HUES48 (cell line): Measurements from ENCODE around the gene GNAS-AS1.

Experiments used
- H3K27ac ChIP-seq: one replicate; pipeline ENCODE4 v1.7.0; 2013; ENCODE audit warnings: low read depth, low read length, inconsistent platforms
- H3K27me3 ChIP-seq: 2 replicates; pipeline ENCODE4 v1.6.1; 2013; ENCODE audit warnings: mild to moderate bottlenecking, low read length; ENCODE audit not compliant: control insufficient read depth, insufficient read depth
- H3K36me3 ChIP-seq: 2 replicates; pipeline ENCODE4 v1.6.1; 2013; ENCODE audit warnings: low read length; ENCODE audit not compliant: control insufficient read depth, insufficient read depth
- H3K4me1 ChIP-seq: 2 replicates; pipeline ENCODE4 v1.6.1; 2013; ENCODE audit warnings: mild to moderate bottlenecking, low read length; ENCODE audit not compliant: control insufficient read depth, insufficient read depth
- H3K4me3 ChIP-seq: 2 replicates; pipeline ENCODE4 v1.5.1; 2013; ENCODE audit warnings: mild to moderate bottlenecking, low read depth, low read length
- H3K9ac ChIP-seq: 2 replicates; pipeline ENCODE4 v1.6.1; 2013; ENCODE audit warnings: mild to moderate bottlenecking, low read depth, low read length, moderate library complexity
- H3K9me3 ChIP-seq: 2 replicates; pipeline ENCODE4 v1.6.1; 2013; ENCODE audit warnings: low read length; ENCODE audit not compliant: control insufficient read depth, insufficient read depth

The GNAS-AS1 gene

DNA sequence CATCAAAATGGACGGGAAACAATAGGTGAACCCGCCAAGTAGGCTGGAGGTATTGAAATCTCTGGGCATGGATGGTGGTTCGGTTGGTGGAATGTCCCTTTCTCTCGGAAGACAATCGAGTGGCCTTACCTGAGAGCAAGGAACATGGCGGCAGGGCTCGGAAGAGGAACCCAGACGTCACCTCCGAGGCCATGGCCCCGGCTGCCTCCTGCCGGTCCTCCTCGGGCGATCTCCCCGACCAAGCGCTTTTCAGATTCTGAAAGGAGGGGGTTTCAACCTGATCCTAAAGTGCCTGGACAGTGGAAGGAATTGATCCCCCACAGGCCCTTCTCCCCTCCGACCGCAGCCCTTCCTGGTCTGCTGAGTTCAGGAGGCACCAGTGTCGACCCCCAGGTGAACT, 47.2 kb downstream of the GNAS-AS1 start:
- Histone ChIP-seq H3K9me3 (no peaks in the 10 kb centered on the region), H3K4me3 (no peak overlapping the region), H3K27me3 (no peaks in the 10 kb centered on the region; the same call in 1 of the 2 replicates), H3K9ac (no peak overlapping the region), H3K4me1 (peaks cover 26% of the 10 kb centered on the region), H3K36me3 (no peaks in the 10 kb centered on the region), H3K27ac (no peak overlapping the region)

DNA sequence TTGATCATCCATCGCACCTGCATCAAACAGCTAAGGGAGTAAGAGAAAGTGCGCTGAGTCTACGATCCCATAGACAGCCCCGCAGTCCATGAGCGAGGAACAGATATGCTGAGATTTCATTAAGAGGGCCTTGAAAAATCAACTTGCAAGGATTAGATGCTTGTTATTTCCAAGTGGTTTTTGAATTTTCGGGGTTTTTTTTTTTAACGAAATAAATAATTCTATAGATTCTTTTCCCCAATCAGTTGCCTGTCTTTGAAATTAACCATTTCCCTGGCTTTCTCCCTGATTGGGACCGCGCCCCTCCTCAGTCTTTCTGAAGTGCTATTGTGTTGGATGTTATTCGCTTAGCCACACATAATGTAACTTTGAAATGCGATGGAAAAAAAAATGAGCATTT, 48.6 kb downstream of the GNAS-AS1 start:
- H3K9me3 ChIP-seq, result no peaks in the 10 kb centered on the region
- H3K27ac ChIP-seq, result no peak overlapping the region
- no peak overlapping the region for H3K9ac ChIP-seq
- no peak overlapping the region for H3K4me3 ChIP-seq
- H3K4me1 ChIP-seq, result peaks cover 26% of the 10 kb centered on the region
- H3K36me3 ChIP-seq, result no peaks in the 10 kb centered on the region
- H3K27me3 ChIP-seq, result no peaks in the 10 kb centered on the region; the same call in 1 of the 2 replicates

DNA sequence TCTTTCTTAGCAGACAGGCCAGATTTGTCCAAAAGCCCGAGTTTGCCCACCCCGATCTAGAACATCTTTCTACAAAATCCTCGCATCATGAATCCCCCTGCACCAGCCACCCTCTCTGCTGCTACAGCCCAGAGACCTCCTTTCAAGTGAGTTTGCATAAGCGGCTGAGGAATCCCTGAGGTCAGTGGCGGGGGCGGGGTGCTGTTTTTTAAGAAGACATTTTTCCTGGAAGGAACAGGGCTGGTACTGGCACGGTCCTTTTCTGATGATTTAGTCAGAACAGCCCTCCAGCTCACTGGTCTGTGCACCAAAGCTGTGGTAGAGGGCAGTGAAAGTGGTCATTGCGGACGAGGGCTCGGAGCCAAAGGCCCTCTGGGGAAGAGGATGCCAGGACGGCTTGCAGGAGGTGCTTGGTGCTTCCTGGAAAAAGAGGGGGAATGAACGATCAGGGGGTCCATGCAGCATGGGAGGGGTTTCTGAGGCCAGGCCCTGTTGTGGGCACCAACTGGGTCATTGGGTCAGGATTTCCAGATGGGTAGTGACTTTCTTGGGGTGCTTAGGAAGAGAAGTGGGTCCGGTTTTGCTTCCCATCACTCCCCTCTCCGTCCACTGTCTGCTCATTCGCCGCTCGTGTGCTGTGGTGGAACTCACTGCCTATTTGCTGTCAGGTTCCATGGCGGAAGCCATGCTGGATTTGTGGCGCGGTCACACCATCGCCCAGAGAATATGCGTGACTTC, 50.4 kb downstream of the GNAS-AS1 start:
- H3K4me3 ChIP-seq, result no peak overlapping the region; the same call in 1 of the 2 replicates
- H3K27me3 ChIP-seq, result no peaks in the 10 kb centered on the region; the same call in 1 of the 2 replicates
- peak overlapping the region; percentile 34 for H3K27ac ChIP-seq
- no peaks in the 10 kb centered on the region for H3K36me3 ChIP-seq
- H3K4me1 ChIP-seq, result peaks cover 26% of the 10 kb centered on the region
- no peaks in the 10 kb centered on the region for H3K9me3 ChIP-seq
- no peak overlapping the region for H3K9ac ChIP-seq

DNA sequence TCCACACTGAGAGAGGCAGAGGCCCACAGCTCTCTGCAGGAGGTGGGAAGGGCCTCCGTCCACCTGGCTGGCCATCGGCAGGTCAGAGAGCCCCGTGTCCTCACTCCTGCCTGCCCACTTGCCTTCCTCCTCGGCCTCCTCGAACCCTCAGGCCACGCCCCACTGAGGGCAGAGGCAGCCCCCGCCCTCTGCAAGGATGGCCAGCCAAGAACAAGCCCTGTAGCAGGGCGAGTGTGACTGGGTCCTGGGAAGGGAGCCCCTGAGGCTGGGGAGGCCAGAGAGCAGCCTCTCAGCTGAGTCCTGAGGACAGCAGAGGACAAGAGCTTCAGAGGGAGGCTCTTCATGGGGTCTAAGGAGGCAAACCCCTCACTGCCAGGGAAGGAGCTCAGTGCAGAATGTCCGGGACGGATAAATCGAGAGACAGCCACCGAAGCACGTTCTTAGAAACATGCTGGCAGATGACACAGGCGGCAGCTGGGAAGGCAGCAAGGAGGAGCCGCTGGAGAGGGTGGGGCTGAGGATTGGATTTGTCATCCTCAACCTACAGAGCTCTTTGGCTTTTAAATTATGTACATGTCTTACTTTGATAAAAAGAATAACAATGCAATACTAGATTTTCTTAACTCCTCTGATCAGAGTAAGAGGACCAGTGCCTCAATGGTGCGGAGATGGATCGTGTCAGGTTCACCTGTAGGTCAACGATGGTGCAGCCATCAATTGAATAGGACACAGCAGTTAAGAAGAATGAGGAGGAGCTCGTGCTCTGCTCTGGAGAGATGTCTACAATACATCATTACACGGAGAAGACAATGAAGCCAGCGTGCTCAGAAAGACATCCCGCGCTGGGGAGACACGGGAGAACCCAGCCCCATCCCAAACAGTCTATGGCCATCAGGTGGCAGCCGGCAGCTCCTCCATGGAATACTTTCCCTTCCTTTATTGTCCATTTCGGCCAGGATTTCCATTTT, 53.0 kb downstream of the GNAS-AS1 start:
- Histone ChIP-seq H3K9me3 (no peaks in the 10 kb centered on the region), H3K27me3 (no peaks in the 10 kb centered on the region), H3K4me3 (no peak overlapping the region), H3K36me3 (no peaks in the 10 kb centered on the region), H3K27ac (no peak overlapping the region), H3K4me1 (peaks cover 18% of the 10 kb centered on the region), H3K9ac (no peak overlapping the region)

DNA sequence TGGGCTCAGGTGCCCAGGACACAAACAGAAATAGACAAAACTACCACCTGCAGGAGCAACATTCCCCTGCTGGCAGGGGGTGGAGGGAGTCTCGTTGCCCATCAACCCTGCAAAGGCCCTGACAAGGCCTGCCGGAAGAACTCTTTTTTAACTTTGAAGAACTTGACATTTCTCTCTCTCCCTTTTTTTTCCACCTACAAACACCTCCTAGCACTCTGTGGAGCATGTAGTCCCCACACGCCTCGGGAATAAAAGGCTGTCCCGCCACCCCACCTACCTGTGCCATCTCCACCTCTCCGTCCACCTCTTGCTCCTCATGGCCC, 54.8 kb downstream of the GNAS-AS1 start:
- Histone ChIP-seq H3K9me3 (no peaks in the 10 kb centered on the region), H3K9ac (no peak overlapping the region), H3K4me3 (no peak overlapping the region), H3K4me1 (peaks cover 8% of the 10 kb centered on the region), H3K27ac (no peak overlapping the region), H3K36me3 (no peaks in the 10 kb centered on the region), H3K27me3 (no peaks in the 10 kb centered on the region)

DNA sequence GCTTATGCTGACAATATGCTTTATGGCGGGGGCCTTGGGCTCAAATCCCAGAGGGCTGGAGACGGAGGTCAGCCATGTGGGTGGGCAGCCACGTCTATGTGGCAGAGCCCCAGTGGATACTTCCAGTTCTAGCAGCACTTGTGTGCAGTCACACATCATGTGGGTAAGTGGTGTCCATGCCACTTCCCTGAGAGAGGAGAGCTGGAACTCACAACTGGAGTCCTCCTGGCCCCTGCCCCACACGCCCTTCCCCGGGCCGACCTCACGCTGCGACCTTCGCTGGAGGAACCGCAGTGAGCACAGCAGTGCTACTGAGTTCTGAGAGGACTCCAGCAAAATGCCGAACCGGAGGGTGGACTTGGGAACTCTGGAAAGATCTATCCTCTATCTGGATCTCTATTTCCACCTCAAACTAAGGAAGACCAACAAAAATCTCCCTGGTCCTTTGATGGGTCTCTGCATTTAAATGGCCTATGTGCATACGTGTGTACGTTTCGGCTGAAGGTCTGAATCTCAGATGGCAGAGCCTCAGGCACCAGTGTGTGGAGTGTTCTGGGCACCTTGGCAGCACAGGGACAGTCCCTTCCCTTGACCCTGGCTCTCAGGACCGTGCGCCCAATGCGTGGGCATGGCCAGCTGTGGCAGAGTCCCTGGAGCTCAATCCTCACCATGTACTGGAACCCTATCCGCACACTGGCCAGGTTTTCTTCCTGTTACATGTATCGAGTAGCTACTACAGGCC, 55.4 kb downstream of the GNAS-AS1 start:
- Histone ChIP-seq H3K27ac (no peak overlapping the region), H3K9me3 (no peaks in the 10 kb centered on the region), H3K36me3 (no peaks in the 10 kb centered on the region), H3K4me1 (peaks cover 11% of the 10 kb centered on the region), H3K9ac (no peak overlapping the region), H3K4me3 (no peak overlapping the region), H3K27me3 (no peaks in the 10 kb centered on the region)

DNA sequence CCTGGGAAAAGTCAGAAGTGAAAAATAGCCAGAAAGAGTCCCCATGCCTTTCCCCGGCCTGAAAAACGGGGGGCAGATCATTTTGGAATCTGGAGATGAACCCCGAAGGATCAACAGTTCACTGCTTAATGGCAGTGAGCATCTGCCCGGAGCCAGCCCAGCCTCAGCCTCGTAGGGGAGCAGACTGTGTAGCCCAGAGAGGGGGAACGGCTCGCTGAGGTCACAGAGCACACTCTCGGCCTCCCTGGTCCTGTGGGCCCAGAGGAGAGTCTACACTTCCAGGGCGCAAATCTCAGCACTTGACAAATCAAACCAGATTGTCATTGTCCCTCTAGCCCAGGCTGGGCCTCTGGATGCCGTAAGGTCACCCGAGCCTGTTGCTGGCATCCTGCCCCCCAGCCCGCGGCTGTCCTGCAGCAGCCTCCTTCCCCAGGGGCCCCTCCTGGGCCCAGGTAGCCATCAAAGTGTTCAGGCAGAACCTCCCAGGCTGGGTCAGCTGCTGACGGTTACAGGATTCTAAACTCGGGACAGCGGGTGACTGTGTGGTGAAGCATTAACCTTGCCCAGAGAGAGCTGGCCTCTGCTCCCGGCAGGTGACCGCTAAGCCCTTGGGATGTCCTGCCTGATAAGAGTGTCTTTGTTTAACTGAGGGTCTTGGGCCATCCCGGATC, 56.1 kb downstream of the GNAS-AS1 start:
- Histone ChIP-seq H3K27ac (no peak overlapping the region), H3K4me1 (peaks cover 6% of the 10 kb centered on the region; the same call in 1 of the 2 replicates), H3K36me3 (no peaks in the 10 kb centered on the region), H3K9ac (no peak overlapping the region), H3K4me3 (no peak overlapping the region), H3K27me3 (no peaks in the 10 kb centered on the region), H3K9me3 (no peaks in the 10 kb centered on the region)

DNA sequence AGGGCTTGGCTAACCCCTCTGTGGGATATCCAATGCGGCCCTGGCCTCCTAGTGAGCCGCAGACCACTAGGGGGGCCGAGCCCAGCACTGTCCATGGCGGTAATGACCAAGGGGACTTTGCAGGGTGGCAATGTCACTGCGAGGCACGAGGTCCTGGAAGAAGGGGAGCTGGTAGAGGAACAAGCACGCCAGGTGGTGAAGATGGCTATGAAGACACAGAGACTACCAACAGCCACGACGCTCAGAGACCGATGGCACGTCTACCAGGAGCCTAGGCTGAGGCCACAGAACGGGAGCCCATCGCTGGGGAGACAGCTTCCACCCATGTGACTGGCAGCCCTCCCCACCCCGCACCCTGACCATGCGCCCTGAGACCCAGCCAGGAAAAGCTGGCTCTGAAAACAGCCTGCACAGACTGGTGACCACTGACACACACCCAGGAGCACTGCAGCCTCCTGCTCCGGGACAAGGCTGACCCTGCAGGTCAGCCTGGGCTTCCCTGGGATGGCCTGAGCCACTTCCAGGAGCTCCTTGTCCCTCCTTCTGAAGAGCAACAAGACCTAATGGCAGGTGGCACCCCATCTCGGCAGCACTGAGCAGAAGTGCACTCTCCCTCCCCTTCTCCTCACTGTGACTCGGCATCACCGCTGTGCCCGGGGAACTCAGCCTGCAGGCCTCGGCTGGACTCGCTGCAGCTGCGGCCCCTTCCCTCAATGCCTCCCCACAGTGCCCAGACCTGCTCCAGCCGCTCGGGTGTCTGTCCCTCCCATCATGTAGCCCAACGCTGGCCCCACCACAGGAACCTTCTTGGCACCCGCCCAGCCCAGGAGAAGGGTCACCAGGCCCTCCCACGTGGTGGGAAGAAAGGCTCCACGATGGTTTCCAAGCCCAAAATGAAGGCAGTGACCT, 56.9 kb downstream of the GNAS-AS1 start:
- Histone ChIP-seq H3K27me3 (no peaks in the 10 kb centered on the region), H3K27ac (no peak overlapping the region), H3K4me1 (0 out of 2 replicates have a peak, but pooled peaks cover 6% of the 10 kb centered on the region), H3K9me3 (no peaks in the 10 kb centered on the region), H3K9ac (no peak overlapping the region), H3K36me3 (no peaks in the 10 kb centered on the region), H3K4me3 (no peak overlapping the region)

DNA sequence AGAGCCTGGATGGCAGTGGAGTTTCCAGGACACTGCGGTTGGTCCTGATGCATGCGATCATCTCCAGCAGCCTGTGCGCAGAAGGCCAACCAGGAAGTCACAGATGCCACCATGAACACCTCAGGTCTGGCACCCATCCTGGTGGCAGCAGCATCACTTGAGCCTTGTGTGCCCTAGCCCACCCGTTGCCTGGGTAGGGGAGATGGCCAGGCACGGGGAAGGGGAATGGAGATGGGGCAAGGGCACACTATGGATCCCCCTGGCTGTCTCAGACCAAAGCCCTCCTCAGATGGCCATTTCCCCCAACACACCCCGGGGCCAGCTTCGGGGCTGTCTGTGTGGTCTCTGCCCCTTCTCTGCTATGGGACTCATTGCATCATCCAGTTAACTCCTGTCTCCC, 58.3 kb downstream of the GNAS-AS1 start:
- Histone ChIP-seq H3K4me1 (0 out of 2 replicates have a peak, but pooled peaks cover 6% of the 10 kb centered on the region), H3K9ac (no peak overlapping the region), H3K36me3 (no peaks in the 10 kb centered on the region), H3K27ac (no peak overlapping the region), H3K4me3 (no peak overlapping the region), H3K27me3 (no peaks in the 10 kb centered on the region), H3K9me3 (no peaks in the 10 kb centered on the region)

DNA sequence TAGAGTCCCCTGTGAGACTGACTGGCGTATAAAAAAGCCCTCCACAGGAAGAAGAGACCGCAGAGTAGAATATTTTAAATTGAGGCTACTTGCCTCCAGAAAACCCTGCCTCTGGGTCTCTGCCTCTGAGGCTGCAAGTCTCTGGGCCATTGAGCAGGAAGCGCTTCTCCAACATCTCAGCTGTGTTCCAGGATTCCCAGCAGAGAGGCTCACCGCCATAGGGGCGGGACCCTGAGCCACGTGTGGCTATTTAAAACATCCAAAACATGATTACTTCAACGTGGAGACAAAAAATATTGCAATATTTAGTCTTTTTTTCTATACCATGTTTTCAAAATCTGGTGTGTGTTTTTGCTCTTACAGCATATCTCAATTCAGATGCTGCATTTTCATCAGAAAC, 59.4 kb downstream of the GNAS-AS1 start:
- no peaks in the 10 kb centered on the region for H3K9me3 ChIP-seq
- no peak overlapping the region for H3K9ac ChIP-seq
- 0 out of 2 replicates have a peak, but pooled peaks cover 6% of the 10 kb centered on the region for H3K4me1 ChIP-seq
- no peaks in the 10 kb centered on the region for H3K27me3 ChIP-seq
- H3K36me3 ChIP-seq, result no peaks in the 10 kb centered on the region
- no peak overlapping the region for H3K4me3 ChIP-seq
- no peak overlapping the region for H3K27ac ChIP-seq
